ENCODE data around the gene CEP55. TPM values are rescaled to one million over a fixed set of nuclear protein-coding genes. Genes with fewer than 3 reads are reported as not detected.

Gene CEP55
- 10 to 100 TPM; 61.3 to 85.1 TPM for total RNA-seq

DNA sequence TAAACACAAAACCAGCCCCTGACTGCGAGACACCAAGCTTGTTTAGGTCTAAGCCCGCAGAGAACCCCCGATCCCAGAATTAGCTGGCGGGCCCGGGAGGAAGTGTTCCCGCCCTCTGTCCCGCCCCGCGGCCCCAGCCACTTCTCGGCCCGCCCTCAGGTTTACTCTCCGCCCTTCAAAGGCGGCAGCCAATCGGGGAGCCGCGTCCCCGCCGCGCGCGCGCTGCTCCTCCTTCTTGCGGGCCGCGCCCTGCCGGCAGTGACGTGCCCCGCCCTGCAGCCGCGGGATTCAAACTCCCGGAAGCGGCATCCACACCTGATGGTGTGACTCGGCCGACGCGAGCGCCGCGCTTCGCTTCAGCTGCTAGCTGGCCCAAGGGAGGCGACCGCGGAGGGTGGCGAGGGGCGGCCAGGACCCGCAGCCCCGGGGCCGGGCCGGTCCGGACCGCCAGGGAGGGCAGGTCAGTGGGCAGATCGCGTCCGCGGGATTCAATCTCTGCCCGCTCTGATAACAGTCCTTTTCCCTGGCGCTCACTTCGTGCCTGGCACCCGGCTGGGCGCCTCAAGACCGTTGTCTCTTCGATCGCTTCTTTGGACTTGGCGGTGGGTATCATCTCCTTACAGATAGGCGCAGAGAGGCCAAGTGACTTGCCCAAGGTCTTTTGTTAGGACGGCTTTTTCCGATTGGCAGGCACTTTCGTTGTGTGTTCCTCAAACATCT lies at the start of gene CEP55:
Gene CEP55 (plus strand): TSS at position 291 of the 720 bp plus-strand sequence. CDS start 3,440 bp downstream, outside the sequence.
- H3K36me3 Mint-ChIP-seq: peaks cover 8 to 36% of the 10 kb centered on the region in 2 donors
- no peaks in the 10 kb centered on the region for H3K9me3 Mint-ChIP-seq
- peak within 1 kb of the TSS; percentile 91 to 94 for H3K27ac Mint-ChIP-seq
- DNase-seq (ENCODE audit: low spot score in 2 of 2) (peak; percentile 97 to 98), ATAC-seq (peak; percentile 98 to 99)

DNA sequence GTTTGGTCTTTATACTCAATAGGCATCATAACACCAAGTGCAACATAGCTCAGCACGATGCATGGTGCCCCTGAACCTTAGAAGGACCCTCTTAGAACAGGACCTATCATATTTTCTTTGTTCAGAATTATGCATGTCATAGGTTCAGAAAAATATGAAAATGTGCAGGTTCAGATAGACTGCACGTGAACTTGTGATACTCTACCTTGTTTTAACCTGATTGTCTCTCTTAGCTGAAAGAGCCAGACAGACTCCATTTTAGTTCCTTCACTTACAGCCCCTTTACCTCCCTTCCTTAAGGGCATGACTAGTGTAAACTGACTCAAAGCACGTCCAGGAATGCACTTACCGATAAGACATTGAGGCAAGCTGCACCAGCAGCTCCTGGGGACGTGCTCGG lies 49.4 kb upstream of the CEP55 start:
- Mint-ChIP-seq H3K36me3 (peaks cover 13 to 29% of the 10 kb centered on the region in 2 donors), H3K27ac (no peak overlapping the region), H3K9me3 (no peaks in the 10 kb centered on the region)
- no peak for DNase-seq (ENCODE audit: low spot score in 2 of 2)
- ATAC-seq: no peak

DNA sequence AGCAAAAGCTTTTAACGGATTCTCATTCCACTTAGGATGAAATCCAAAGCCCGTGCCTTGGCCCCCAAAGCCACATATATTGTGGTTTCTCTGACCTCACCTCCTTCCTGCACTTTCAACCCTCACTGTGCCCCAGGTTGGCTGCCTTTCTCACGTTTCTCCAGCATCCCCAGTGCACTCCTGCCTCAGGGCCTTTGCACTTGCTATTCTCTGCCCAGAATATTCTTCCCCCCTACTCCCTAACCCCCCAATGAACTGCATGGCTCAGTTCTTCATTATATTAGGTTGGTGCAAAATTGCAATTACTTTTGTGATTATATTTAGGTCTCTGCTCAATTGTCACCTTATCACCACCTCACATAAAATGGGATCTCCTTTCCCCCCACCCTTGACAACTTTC lies 48.4 kb upstream of the CEP55 start:
- no peak overlapping the region for H3K27ac Mint-ChIP-seq
- no peaks in the 10 kb centered on the region for H3K9me3 Mint-ChIP-seq
- peaks cover 13 to 35% of the 10 kb centered on the region in 2 donors for H3K36me3 Mint-ChIP-seq
- ATAC-seq: no peak
- no peak for DNase-seq (ENCODE audit: low spot score in 2 of 2)

DNA sequence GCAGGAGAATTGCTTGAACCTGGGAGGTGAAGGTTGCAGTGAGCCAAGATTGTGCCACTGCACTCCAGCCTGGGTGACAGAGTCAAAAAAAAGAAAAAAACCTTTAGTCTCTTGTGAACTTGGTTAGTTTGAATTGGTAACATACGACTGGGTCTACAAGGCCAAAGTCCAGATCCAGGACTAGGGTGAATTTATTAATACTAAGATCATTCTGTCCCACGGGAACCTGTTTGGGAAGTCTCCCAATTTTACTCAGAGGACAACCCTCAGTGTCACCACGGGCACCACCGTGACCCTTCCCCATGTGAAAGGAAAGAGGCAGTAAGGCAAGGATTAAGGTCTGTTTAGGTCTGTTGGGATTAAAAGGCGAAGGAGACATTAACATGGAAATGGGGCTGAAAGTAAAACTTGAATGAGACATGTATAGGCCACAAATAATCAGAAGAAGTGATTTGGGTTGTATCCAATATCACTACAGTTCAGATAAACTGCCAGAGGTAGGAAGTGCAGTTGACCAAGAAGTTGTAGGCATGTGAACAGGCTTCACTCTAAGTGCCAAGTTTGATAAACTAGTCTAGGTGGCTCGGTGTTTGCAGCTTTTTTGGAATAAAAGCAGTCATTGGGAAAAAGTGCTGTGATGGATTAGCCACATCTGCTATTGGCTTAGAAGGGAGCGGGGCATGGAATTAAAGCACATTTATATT lies 45.0 kb upstream of the CEP55 start:
- Mint-ChIP-seq H3K9me3 (no peaks in the 10 kb centered on the region), H3K36me3 (peaks cover 8 to 45% of the 10 kb centered on the region in 2 donors), H3K27ac (peak overlapping the region in 1 of 2 donors; percentile 79)
- ATAC-seq (no peak), DNase-seq (ENCODE audit: low spot score in 2 of 2) (no peak)

DNA sequence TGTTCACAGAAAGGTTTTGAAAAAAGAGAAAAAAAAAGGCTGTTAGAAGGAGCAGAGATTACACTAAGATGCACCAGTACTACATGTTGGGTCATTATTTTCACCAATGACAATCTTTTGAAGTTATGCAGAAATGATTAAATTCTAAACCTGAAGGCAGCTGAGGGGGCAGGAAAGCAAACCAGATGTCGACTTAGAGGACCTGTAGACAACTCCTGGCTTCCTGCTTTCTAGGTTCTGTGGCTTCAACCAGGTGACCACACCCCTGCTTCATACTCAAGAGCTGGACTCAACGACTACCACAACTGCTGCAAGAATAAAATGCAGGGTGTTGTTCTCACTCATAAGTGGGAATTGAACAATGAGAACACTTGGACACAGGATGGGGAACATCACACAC lies 44.3 kb upstream of the CEP55 start:
- no peak for DNase-seq (ENCODE audit: low spot score in 2 of 2)
- Mint-ChIP-seq H3K27ac (peak overlapping the region in 1 of 2 donors; percentile 79), H3K36me3 (peaks cover 12 to 49% of the 10 kb centered on the region in 2 donors), H3K9me3 (no peaks in the 10 kb centered on the region)
- ATAC-seq: peak; percentile 51 to 83

DNA sequence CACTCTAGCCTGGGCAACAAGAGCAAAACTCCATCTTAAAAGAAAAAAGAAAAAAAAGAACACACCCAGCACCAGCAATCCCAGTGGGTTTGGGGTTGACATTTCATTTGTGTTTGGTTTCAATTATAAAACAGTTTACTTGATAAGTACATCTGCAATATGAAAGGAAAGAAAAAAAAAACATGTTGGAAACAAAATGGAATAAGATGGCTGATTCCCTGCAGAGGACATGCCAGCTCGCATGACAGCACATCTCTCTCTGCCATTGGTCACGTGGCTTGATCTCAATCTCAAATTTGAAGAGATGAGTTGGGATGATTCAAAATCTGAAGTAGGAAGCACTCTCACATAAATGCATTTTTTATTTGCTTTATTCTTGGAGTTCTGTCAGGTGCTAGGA lies 42.3 kb upstream of the CEP55 start:
- ATAC-seq: no peak
- H3K27ac Mint-ChIP-seq: no peak overlapping the region

DNA sequence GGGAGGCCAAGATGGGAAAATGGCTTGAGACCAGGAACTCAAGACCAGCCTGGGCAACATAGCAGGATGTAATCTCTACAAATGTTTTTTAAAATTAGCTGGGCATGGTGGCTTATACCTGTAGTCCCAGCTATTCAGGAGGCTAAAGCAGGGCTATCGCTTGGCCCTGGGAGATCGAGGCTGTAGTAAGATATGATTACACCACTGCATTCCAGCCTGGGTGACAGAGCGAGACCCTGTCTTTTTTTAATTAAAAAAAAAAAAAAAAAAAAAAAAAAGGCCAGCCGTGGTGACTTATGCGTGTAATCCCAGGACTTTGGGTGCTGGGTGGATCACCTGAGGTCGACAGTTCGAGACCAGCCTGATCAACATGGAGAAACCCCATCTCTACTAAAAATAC lies 41.7 kb upstream of the CEP55 start:
- DNase-seq (ENCODE audit: low spot score in 2 of 2) (no peak), ATAC-seq (no peak)
- no peak overlapping the region for H3K27ac Mint-ChIP-seq
- H3K9me3 Mint-ChIP-seq: peaks cover 0 to under 1% of the 10 kb centered on the region in 2 donors
- peaks cover 15 to 45% of the 10 kb centered on the region in 2 donors for H3K36me3 Mint-ChIP-seq

More for the DNA sequence above, 42.3 kb upstream of the CEP55 start:
- Mint-ChIP-seq H3K36me3 (peaks cover 12 to 45% of the 10 kb centered on the region in 2 donors), H3K9me3 (no peaks in the 10 kb centered on the region)
- DNase-seq (ENCODE audit: low spot score in 2 of 2): no peak

DNA sequence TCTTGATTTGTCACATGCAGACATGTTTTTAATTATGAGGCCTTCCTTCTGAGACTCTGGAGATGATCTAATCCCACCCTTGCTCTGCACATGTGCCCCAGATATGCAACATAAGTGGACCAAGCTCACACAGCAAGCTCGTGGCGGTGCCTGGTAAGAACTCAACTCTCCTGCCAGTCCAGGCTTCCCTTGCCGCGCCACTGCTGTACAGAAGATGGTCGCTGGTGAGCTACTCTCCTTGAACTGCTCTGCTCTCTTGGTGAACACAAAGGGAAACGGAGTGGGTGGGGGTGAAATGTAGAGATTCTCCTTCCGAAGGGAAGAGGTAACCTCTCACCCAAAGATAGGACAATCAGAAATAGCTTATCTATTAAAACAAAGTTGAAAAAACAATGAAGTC lies 39.9 kb upstream of the CEP55 start:
- no peak overlapping the region for H3K27ac Mint-ChIP-seq
- H3K36me3 Mint-ChIP-seq: peaks cover 16 to 44% of the 10 kb centered on the region in 2 donors
- peaks cover 0 to 4% of the 10 kb centered on the region in 2 donors for H3K9me3 Mint-ChIP-seq
- ATAC-seq (no peak), DNase-seq (ENCODE audit: low spot score in 2 of 2) (no peak)

DNA sequence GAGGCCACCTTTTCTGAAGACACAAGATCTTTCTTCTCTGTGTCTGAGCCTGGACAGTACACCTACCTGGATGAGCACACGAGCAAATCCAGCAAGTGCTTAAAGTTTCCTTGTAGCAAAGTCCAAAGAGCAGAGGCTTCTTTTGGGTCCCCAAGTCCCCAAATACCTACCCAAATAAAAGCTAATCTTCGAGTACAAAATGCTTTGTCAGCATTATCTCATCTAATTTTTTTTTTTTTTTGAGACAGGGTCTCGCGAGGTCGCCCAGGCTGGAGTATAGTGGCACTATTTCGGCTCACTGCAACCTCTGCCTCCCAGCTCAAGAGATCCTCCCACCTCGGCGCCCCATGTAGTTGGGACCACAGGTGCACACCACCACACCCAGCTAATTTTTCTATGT lies 38.9 kb upstream of the CEP55 start:
- no peak for ATAC-seq
- no peak for DNase-seq (ENCODE audit: low spot score in 2 of 2)
- Mint-ChIP-seq H3K9me3 (peaks cover 0 to 4% of the 10 kb centered on the region in 2 donors), H3K27ac (no peak overlapping the region), H3K36me3 (peaks cover 13 to 37% of the 10 kb centered on the region in 2 donors)

DNA sequence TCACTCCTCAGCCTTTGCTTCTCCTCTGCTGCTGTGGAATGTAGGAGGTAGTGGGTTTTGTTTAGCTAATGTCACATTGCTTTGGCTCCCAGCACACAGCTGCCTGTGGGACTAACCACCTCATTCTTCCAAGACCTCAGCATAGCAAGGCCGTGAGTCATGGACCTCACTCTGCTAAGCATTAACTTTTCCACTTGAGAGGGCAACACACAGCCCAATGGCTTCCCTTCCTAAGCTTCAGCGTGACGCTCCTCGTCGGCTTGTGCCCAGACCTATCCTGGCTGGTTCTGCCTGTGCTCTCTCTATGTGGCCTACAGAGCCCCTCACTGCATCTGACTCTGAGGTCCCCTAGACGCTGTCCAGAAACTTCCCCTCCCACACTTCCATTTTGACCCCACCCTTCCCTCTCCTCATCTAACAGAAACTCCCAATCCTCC lies 37.6 kb upstream of the CEP55 start:
- no peak for DNase-seq (ENCODE audit: low spot score in 2 of 2)
- H3K27ac Mint-ChIP-seq: peak overlapping the region in 1 of 2 donors; percentile 71
- peak; percentile 46 to 80 for ATAC-seq
- H3K9me3 Mint-ChIP-seq: peaks cover 0 to 4% of the 10 kb centered on the region in 2 donors
- peaks cover 13 to 33% of the 10 kb centered on the region in 2 donors for H3K36me3 Mint-ChIP-seq

DNA sequence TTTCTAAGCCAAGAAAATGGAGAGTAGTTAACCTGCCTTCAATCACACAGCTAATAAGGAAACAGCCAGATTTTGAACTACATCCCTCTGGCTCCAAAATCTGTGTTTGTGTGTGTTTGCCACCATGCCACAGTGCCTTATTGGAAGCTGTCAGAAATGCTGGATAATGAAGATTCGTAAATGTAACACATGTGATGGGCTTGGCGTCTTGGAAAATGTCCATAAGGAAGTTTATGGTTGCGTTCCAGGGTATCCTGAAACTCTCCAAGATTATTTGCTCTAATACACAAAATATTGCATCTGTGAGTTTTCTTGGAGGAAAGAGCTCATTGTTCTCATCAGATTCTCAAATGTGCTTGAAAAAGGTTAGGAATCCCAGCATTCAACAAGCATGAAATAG lies 36.9 kb upstream of the CEP55 start:
- ATAC-seq (no peak), DNase-seq (ENCODE audit: low spot score in 2 of 2) (no peak)
- peak overlapping the region; percentile 71 to 86 for H3K27ac Mint-ChIP-seq
- peaks cover 13 to 39% of the 10 kb centered on the region in 2 donors for H3K36me3 Mint-ChIP-seq
- H3K9me3 Mint-ChIP-seq: peaks cover 0 to 4% of the 10 kb centered on the region in 2 donors

DNA sequence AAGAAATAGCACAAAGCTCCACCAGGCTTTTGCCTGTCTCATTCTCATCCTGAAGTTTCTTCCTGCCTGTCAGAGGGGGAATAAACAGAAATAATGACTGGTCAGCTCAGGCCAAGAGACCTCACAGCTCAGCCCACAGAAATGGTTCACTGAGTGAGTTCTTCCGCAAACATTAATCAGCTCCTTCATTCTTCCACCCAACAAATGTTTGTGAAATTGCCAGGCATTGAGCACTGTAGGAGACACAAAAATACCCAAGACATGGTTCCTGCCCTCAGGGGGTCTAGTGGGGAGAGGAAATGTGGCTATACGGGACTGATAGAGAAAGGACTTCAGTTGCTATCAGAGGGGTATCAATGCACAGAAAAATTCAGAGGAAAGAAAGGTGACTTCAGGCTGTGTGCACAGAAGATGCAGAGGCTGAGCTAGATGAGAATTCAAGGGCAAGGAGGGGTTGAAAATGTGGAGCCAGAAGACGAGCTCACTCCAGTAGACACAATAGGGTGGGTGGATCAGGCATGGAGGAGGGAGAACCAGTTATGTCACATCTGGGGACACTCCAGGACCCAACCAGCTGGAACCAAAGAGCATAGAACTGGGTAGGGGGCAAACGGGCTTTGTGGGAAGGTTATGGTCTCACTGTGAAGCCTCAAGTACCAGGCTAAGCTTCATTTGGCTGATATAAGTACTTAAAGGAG lies 35.2 kb upstream of the CEP55 start:
- H3K36me3 Mint-ChIP-seq: peaks cover 13 to 30% of the 10 kb centered on the region in 2 donors
- peak overlapping the region in 1 of 2 donors; percentile 79 for H3K27ac Mint-ChIP-seq
- no peak for ATAC-seq
- no peak for DNase-seq (ENCODE audit: low spot score in 2 of 2)
- H3K9me3 Mint-ChIP-seq: peaks cover 0 to 4% of the 10 kb centered on the region in 2 donors

DNA sequence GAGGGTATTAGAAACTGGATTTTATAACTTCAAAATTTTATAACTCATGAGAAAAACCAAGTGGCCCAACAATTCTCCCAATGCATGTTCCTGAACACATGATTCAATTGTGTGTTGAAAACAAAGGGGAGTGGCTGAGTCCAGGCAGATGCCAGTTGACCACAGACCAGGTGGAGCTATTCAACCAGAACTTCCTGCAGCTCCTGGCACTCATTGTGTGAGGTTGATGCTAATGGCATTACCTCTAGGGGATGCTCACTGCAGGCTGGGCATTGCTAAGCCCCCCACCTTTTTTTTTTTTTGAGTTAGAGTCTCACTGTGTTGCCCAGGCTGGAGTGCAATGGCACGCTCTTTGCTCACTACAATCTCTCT lies 34.6 kb upstream of the CEP55 start:
- H3K27ac Mint-ChIP-seq: peak overlapping the region in 1 of 2 donors; percentile 88
- no peak for DNase-seq (ENCODE audit: low spot score in 2 of 2)
- peaks cover 0 to 4% of the 10 kb centered on the region in 2 donors for H3K9me3 Mint-ChIP-seq
- no peak for ATAC-seq
- H3K36me3 Mint-ChIP-seq: peaks cover 8 to 25% of the 10 kb centered on the region in 2 donors

DNA sequence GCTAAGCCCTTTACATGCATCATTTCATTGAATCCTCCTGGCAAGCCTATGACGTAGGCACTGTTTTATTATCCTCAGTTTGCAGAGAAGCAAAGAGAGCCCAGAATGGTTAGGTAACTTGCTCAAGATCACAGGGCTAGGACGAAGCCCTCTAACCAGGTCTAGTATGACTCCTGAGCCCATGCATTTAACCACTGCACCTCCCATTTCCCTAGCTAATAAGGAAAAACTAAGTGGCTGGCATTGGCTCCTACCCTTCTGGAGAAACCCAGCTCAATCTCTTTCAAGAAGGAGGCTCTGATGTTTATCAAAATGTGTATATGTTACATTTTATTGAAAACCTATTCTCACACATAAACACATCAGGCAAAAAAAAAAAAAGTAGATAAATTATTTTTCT lies 34.0 kb upstream of the CEP55 start:
- peak overlapping the region in 1 of 2 donors; percentile 88 for H3K27ac Mint-ChIP-seq
- DNase-seq (ENCODE audit: low spot score in 2 of 2) (no peak), ATAC-seq (peak in 1 of 2 donors; percentile 27)
- H3K36me3 Mint-ChIP-seq: peaks cover 8 to 25% of the 10 kb centered on the region in 2 donors
- H3K9me3 Mint-ChIP-seq: peaks cover 0 to 4% of the 10 kb centered on the region in 2 donors

DNA sequence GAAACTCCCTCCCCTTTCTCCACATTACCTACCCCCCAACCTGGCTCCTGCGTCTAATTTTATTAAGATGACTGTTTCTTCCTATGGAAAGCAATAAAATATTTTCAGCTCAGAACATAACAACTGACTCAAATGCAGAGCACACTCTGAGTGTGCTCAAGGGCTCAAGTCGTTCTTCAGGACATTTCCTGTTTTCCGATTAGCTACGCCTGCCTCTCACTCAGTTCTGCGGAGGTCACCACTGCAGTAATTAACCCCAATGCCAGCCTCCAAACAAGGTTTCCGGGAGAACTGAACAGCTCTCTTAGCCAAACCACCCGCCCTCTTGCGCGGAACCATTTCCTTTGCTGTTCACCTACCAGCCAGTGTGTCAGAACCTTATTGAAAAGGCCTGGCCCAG lies 33.5 kb upstream of the CEP55 start:
- DNase-seq (ENCODE audit: low spot score in 2 of 2): peak in 1 of 2 donors; percentile 59
- Mint-ChIP-seq H3K36me3 (peaks cover 9 to 27% of the 10 kb centered on the region in 2 donors), H3K27ac (peak overlapping the region in 1 of 2 donors; percentile 88), H3K9me3 (peaks cover 0 to 4% of the 10 kb centered on the region in 2 donors)
- ATAC-seq: peak; percentile 62 to 94

DNA sequence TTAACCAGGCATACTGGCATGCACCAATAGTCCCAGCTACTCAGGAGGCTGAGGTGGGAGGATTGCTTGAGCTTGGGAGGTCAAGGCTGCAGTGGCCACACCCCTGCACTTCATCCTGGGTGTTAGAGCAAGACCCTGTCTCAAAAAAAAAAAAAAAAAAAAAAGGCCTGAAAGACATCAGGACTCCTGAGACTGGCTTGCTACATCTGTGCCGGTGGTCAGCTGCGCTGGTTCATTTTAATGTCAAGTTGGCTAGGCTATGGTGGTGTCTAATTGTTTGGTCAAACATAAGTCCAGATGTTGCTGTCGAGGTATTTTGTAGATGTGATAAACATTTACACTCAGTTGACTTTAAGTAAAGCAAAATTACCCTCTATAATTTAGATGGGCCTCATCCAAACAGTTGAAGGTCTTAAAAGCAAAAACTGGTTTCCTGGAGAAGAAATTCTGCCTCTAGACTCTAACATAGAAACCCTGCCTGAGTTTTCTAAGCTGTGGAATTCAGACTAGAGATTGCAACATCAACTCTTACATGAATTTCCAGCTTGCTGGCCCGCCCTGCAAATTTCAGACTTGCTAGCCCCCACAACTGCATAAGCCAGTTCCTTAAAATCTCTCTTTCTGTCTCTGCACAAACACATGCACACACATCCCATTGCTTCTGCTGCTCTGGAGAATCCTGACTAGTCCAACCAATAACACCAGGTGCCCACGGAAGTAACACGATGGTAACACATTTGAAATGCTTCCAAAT lies 32.5 kb upstream of the CEP55 start:
- no peak for ATAC-seq
- H3K36me3 Mint-ChIP-seq: peaks cover 18 to 31% of the 10 kb centered on the region in 2 donors
- peaks cover 0 to 4% of the 10 kb centered on the region in 2 donors for H3K9me3 Mint-ChIP-seq
- no peak for DNase-seq (ENCODE audit: low spot score in 2 of 2)
- H3K27ac Mint-ChIP-seq: peak overlapping the region in 1 of 2 donors; percentile 79
